GM12874 (cell line): ENCODE data around the gene TREH.

Experiments used
- CTCF ChIP-seq: IDR thresholded peaks from 2 replicates; pipeline ENCODE4 v1.5.1; 2011; ENCODE audit warnings: low read depth, mild to moderate bottlenecking, control low read depth, low read length, moderate library complexity; ENCODE audit not compliant: insufficient read depth

The TREH gene

GRCh38 chr11:118633979-118634378 is 45.5 kb downstream of the TREH start:
- TF ChIP-seq CTCF = no peak

GRCh38 chr11:118633319-118633690 is 46.1 kb downstream of the TREH start:
- no peak for TF ChIP-seq CTCF

GRCh38 chr11:118632577-118633318 is 46.7 kb downstream of the TREH start:
- TF ChIP-seq CTCF = no peak

DNA sequence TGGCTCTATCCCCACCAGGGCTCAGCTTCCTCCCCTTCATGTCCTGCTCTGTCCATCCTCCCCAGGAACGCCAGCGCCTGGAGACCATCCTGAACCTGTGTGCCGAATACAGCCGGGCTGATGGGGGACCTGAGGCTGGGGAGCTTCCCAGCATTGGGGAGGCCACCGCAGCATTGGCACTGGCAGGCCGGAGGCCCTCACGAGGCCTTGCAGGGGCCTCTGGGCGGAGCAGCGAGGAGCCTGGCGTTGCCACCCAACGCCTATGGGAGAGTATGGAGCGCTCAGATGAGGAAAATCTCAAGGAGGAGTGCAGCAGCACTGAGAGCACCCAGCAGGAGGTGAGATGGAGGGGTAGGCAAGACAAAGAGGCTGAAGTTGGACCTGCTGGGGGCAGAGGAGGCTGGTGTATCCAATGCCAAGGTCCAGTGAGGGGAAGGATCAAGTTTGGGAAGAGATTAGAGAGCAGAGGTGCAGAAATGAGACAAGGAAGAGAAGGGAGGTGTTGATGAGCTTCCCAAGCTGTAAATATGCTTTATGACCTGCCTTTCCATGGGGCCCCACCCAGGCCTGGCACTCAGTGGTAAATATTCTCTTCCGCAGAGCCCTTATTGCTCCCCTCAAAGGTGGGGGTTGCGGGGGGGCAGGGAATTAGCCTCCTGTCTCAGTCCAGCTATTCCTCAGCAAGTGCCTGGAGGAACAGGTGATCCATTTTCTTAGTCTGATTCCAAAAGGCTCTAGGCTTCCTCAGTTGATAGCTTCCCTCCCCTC is 48.1 kb downstream of the TREH start:
- TF ChIP-seq CTCF = no peak

GRCh38 chr11:118629761-118630661 is 49.4 kb downstream of the TREH start:
- TF ChIP-seq CTCF = no peak

GRCh38 chr11:118628861-118629549 is 50.4 kb downstream of the TREH start:
- TF ChIP-seq CTCF = no peak
